ENCODE data around the gene PTPRA. TPM values are rescaled to one million over a fixed set of nuclear protein-coding genes. Genes with fewer than 3 reads are reported as not detected.
A peak's percentile ranks its signal among the peaks of the same experiment; 100 is the strongest.
"Not testable (repeated sequence)": the region's sequence is repeated elsewhere in the genome, so short reads cannot be mapped to it uniquely, and the experiment has no call there.

PTPRA gene
- total RNA-seq, 1 experiment from 2014 or later, result 12.2 TPM

- DNase-seq (ENCODE audit: low read depth), result no peak
Measured at GRCh38 chr20:2888224-2888955, 15.1 kb downstream of the PTPRA start.

GRCh38 chr20:2889209-2889608 lies 15.9 kb downstream of the PTPRA start:
- DNase-seq (ENCODE audit: low read depth), result no peak

GRCh38 chr20:2889797-2890196 lies 16.5 kb downstream of the PTPRA start:
- no peak for DNase-seq (ENCODE audit: low read depth)

- DNase-seq (ENCODE audit: low read depth), result peak; percentile 33
Measured at GRCh38 chr20:2890742-2891141, 17.5 kb downstream of the PTPRA start.

- DNase-seq (ENCODE audit: low read depth), result no peak
Measured at GRCh38 chr20:2891343-2891742, 18.1 kb downstream of the PTPRA start.

- no peak for DNase-seq (ENCODE audit: low read depth)
Measured at GRCh38 chr20:2892376-2892775, 19.1 kb downstream of the PTPRA start.

- DNase-seq (ENCODE audit: low read depth), result no peak
Measured at GRCh38 chr20:2894221-2894620, 20.9 kb downstream of the PTPRA start.

GRCh38 chr20:2895154-2895553 lies 21.9 kb downstream of the PTPRA start:
- DNase-seq (ENCODE audit: low read depth), result not testable (repeated sequence)

- no peak for DNase-seq (ENCODE audit: low read depth)
Measured at GRCh38 chr20:2899243-2899642, 26.0 kb downstream of the PTPRA start.

- DNase-seq (ENCODE audit: low read depth), result no peak
Measured at GRCh38 chr20:2900845-2901592, 27.7 kb downstream of the PTPRA start.

- no peak for DNase-seq (ENCODE audit: low read depth)
Measured at GRCh38 chr20:2902291-2902690, 29.0 kb downstream of the PTPRA start.

- no peak for DNase-seq (ENCODE audit: low read depth)
Measured at GRCh38 chr20:2902818-2903217, 29.5 kb downstream of the PTPRA start.

GRCh38 chr20:2903686-2904085 lies 30.4 kb downstream of the PTPRA start:
- DNase-seq (ENCODE audit: low read depth), result no peak

- DNase-seq (ENCODE audit: low read depth), result no peak
Measured at GRCh38 chr20:2907519-2907918, 34.2 kb downstream of the PTPRA start.

- no peak for DNase-seq (ENCODE audit: low read depth)
Measured at GRCh38 chr20:2909953-2910352, 36.7 kb downstream of the PTPRA start.

GRCh38 chr20:2911200-2911599 lies 37.9 kb downstream of the PTPRA start:
- no peak for DNase-seq (ENCODE audit: low read depth)

- DNase-seq (ENCODE audit: low read depth), result no peak
Measured at GRCh38 chr20:2914160-2914559, 40.9 kb downstream of the PTPRA start.

GRCh38 chr20:2917266-2917665 lies 44.0 kb downstream of the PTPRA start:
- DNase-seq (ENCODE audit: low read depth), result no peak

GRCh38 chr20:2918096-2919049 lies 45.1 kb downstream of the PTPRA start:
- no peak for DNase-seq (ENCODE audit: low read depth)

GRCh38 chr20:2919518-2920245 lies 46.4 kb downstream of the PTPRA start:
- DNase-seq (ENCODE audit: low read depth), result no peak

GRCh38 chr20:2920473-2920872 lies 47.2 kb downstream of the PTPRA start:
- no peak for DNase-seq (ENCODE audit: low read depth)

Data from Daoy (cell line).